Stimulated activated CD8-positive, alpha-beta memory T cell treated with anti-CD3 and anti-CD28 coated beads, Interleukin-15, amount 100 ng/mL, for 1 hour (primary cell): ENCODE data around the gene RPS6KA5.
A peak's percentile ranks its signal among the peaks of the same experiment; 100 is the strongest.
"Not testable (repeated sequence)": the region's sequence is repeated elsewhere in the genome, so short reads cannot be mapped to it uniquely, and the experiment has no call there.

Experiments
- DNase-seq: peaks from one replicate; pipeline ENCODE4 v3.0.0-alpha.2; 2020; ENCODE audit warnings: low read depth

RPS6KA5 gene

DNA sequence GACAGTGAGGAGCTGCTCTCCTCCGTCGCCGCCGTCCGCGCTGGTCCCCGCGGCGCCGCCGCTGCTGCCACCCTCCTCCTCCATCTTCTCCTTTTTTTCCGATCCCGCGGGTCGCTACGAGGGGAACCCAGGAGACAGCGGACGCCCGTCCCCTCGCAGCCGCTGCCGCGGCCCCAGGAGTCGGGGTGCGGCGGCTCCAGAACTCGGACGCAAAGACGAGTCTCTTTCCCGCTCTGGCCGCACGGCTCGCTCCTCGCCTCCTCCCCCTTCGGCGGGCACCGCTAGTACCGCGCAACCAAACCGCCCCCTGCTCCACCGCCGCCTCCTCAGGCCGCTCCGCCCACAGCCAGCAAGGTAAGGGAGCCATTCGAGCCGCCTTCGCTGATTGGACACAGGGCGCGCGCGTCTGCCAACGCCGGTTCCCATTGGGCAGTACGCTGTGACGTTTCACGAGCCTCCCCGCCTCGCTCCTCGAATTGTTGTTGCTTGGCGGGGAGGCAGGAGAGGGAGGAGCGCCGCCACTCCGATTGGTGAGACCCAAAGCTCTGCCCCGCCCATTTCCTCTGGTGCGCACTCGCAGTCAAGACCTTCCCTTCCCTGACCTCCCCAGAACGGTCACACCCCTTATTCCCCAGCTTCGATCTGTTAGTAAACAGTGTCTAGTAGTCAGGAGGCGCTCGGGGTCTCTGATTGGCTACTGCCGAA lies at the start of gene RPS6KA5:
RPS6KA5 (minus strand) TSS at position 291 of the 705 bp plus-strand sequence; CDS start at position 84, 207 bp downstream.
- peak; percentile 100 for DNase-seq

GRCh38 chr14:91108941-91109611 lies 48.6 kb upstream of the RPS6KA5 start:
- no peak for DNase-seq

DNA sequence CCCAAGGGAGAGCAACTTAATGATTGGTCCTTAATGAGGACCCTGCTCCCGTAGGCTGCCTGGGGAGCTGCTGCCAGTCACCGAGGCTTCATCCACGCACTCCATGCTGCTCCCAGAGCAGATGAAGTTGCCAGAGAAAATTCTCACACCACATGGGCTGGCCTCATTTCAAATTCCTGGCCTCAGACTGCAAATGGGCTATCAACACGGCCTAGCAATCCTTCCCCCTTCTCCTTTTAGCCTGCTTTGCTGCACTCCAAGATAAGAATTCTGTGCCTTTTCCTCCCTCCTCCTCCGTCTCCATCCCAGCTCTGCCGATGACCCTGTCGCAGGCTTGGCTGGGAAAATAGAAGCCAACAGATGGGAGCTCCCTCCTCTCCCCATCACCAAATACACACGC lies 42.7 kb upstream of the RPS6KA5 start:
- no peak for DNase-seq

- DNase-seq, result no peak
Measured at GRCh38 chr14:91100102-91100501, 39.7 kb upstream of the RPS6KA5 start.

DNA sequence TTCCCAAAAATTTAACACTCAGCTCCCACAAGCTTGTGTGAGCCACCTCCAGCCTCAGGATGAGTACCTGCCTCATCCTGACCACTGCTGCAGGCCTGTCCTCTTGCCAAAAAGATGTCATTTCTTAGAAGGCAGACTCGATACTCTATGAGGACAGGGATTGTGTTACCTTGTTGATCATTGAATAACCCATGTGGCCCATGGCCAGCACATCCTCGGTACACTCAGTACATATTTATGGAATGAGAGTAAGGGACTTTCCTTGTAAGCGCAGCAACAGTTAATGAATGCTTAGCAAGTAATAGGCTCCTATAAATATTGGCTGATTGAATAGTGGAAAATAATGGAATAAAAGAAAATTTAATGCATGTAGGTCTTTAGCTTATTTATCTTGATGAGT lies 38.1 kb upstream of the RPS6KA5 start:
- no peak for DNase-seq

GRCh38 chr14:91097657-91098056 lies 37.2 kb upstream of the RPS6KA5 start:
- not testable (repeated sequence) for DNase-seq

DNA sequence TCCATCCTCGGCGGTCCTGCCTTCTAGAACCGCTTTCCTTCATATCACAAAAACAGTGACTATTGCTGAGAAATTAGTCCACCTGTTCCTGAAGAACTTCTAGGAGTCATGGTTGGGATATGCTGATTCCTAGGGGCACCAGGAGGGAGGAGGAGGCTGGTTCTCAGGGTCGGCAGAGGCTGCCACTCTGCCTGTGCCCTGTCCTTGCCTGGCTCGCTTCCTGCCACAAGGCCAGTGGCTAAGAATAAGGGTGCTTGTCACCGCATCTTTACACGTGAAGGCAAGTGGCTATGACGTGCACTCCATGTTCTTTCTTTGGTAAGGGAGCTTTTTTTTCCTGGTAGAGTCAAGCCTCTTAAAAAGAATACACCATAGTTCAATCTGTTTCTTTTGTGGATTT lies 34.7 kb upstream of the RPS6KA5 start:
- no peak for DNase-seq

DNA sequence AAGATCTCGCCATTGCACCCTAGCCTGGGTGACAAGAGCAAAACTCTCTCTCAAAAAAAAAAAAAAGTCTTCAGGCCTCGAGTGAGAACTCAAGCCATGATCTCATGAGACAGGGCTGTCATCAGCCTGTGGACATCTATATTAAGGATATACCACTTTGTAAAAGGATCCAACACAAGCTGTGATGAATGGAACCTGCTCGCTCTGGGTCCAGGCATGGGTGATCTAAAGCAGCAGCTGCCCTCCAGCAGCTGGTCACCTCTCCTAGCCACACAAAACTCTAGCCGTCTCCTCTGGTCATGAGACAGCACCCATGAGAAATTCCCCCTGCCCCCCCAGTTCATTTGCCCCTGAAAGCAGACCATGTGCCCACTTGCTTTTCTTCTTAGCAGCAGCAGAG lies 34.3 kb upstream of the RPS6KA5 start:
- no peak for DNase-seq

- DNase-seq, result not testable (repeated sequence)
Measured at GRCh38 chr14:91093743-91094472, 33.5 kb upstream of the RPS6KA5 start.

- no peak for DNase-seq
Measured at GRCh38 chr14:91092073-91092472, 31.6 kb upstream of the RPS6KA5 start.

GRCh38 chr14:91090743-91091142 lies 30.3 kb upstream of the RPS6KA5 start:
- no peak for DNase-seq

DNA sequence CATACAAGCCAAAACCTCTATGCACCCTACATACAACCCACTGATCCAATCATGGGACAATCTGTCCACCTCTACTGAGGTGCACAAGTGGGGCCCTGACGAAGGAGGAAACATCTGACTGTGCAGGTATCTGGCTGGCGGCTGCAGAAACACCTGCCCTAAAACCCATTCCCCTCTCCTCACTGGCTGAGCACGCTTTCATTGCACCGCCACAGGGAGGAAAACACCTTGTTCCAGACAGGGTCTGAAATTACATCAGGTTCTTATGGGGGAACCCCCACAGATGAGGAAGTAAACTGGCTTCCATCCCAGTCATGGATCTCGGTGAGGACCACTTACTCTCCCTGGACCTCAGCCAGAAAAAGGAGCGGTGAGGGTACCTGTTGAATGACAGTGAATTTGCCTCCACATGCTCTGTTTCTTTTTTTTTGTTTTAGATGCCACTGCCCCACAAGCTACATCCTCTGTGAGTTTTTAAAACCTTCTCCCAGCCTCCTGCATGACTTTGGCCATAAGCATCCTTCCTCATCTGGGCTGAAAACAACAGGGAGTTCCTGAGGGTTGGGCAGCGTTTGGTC lies 29.6 kb upstream of the RPS6KA5 start:
- DNase-seq, result no peak

GRCh38 chr14:91088585-91089235 lies 28.3 kb upstream of the RPS6KA5 start:
- DNase-seq, result no peak

- not testable (repeated sequence) for DNase-seq
Measured at GRCh38 chr14:91087470-91087869, 27.0 kb upstream of the RPS6KA5 start.

- DNase-seq, result no peak
Measured at GRCh38 chr14:91084516-91084915, 24.1 kb upstream of the RPS6KA5 start.

- no peak for DNase-seq
Measured at GRCh38 chr14:91082282-91082681, 21.8 kb upstream of the RPS6KA5 start.

DNA sequence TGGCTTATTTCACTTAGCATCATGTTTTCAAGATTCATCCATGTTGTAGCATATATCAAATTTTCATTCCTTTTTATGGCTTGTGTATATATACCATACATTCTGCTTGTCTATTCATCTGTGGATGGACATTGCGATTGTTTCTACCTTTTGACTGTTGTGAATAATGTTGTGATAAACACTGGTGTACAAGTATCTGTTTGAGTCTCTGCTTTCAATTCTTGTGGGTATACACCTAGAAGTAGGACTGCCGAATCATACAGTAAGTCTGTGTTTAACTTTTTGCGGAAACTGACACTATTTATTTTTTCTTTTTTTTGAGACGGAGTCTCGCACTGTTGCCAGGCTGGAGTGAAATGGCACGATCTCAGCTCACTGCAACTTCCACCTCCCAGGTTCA lies 19.6 kb upstream of the RPS6KA5 start:
- no peak for DNase-seq

DNA sequence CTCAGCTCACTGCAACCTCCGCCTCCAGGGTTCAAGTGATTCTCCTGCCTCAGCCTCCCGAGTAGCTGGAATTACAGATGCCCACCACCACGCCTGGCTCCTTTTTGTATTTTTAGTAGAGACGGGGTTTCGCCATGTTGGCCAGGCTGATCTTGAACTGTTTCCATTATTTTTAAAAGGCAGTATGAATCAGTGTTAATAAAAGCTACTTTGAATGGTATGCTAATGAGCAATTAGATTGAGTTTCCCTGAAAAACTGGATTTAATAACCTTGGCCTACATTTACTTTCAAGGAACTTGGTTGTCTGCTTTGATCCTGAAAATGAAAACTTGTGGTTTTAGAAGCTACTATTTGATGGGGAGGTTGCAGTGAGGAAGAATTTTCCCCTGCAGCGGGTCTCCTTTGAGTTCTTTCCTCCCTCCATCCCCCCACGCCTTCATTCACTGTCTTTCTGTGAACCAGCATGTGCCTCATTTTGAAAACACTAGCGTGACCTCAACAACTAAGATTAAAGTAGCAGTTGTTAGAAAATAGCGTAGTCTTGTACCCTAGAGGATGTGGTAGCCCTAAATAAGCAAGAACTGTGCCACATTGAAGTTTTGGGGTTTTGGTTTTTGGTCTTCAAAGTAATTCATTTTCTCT lies 17.8 kb upstream of the RPS6KA5 start:
- no peak for DNase-seq

DNA sequence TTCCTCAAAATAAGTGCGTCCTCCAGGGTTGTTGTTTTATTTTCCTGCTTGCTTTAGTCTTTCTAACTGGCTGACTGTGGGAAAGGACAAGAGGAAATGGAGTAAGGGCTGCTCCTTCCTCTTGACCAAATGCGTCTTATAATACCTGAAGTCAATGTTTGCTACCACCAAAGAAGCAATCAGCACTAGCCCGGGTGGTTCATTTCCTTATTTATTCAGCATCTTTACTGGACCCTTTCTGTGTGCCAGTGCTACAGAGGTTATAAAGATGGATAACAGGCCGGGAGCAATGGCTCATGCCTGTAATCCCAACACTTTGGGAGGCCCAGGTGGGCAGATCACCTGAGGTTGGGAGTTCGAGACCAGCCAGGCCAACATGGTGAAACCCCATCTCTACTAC lies 15.1 kb upstream of the RPS6KA5 start:
- no peak for DNase-seq

DNA sequence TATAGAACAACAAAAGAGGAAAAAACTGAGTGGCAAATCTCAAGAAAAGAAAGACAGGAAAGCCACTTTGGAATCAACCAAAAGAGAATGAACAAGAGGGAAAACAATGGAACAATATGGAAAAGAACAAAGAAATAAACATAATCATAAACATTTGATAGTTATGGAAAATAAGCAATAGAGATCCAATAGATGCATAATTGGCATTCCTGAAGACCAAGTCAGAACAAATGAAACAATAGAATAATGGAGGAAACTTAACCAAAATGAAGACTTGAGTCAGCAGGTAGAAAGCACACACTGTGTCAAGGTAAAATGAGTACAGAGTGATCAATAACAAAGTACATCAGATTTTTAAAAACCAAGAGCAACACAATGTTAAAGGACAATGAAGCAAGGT lies 10.1 kb upstream of the RPS6KA5 start:
- DNase-seq, result no peak

DNA sequence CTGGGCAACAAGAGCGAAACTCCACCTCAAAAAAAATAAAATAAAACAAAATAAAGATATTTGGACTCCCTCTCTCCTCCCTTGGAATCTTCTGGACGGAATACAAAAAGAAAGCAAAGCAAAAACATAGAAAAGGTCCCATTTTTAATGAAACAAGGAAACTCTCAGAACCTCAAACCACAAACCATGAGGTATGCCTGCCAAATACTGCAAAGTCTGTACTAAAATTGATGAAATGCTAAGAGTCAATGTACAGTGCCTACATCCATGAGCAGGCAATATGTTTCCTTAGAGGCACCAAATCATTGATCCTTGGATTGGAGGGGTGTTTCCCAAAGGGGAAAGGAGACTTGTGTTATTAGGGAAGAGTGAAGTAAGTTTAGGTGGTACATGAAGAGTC lies 8.2 kb upstream of the RPS6KA5 start:
- DNase-seq, result no peak

DNA sequence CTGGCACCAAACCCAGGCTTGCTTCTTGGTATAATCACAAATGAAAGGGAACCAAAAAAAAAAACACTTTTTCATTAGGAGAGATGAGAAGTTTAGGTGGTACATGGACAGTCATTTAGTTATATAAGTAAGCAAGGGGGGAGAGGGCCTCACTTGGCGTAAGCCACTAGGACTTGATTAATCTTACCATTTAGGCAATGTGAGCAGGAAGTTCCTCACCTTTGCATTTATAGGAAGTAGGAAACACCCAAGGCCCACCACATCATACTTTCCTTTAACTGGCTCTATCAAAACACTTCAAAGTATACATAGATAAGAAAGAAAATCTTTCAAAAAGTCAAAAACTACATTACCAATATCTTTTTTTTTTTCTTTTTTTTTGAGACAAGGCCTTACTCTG lies 6.7 kb upstream of the RPS6KA5 start:
- DNase-seq, result no peak
